T-helper 17 cell (primary cell): ENCODE results near the gene SYT2. TPM values are rescaled to one million over a fixed set of nuclear protein-coding genes. Genes with fewer than 3 reads are reported as not detected.
"Not testable (repeated sequence)": the region's sequence is repeated elsewhere in the genome, so short reads cannot be mapped to it uniquely, and the experiment has no call there.

Source experiments
- ATAC-seq: fragments of 150-1000 bp; cut with Tn5 transposase; 2 replicates; pipeline ENCODE4 v1.10.0; 2021; ENCODE audit warnings: mild to moderate bottlenecking, moderate library complexity
- DNase-seq, 3 donors: peaks; one replicate each; pipeline versions ENCODE4 v3.0.0 to v3.0.0-alpha.2; 2020 to 2021
- H3K9me3 ChIP-seq: one replicate; pipeline ENCODE4 v1.7.0; 2013; ENCODE audit warnings: low read length, mild to moderate bottlenecking; ENCODE audit not compliant: control insufficient read depth, poor library complexity, severe bottlenecking
- H3K27ac Mint-ChIP-seq: one replicate; pipeline ENCODE4 v1.8.0; 2022; ENCODE audit warnings: mild to moderate bottlenecking, moderate library complexity, mixed read lengths
- H3K27me3 Mint-ChIP-seq: one replicate; pipeline ENCODE4 v1.8.0; 2022; ENCODE audit warnings: mixed read lengths
- H3K36me3 Mint-ChIP-seq: one replicate; pipeline ENCODE4 v1.8.0; 2022; ENCODE audit warnings: low read depth, mixed read lengths
- H3K4me1 Mint-ChIP-seq: one replicate; pipeline ENCODE4 v1.8.0; 2022; ENCODE audit warnings: mild to moderate bottlenecking, mixed read lengths
- H3K4me3 Mint-ChIP-seq: one replicate; pipeline ENCODE4 v1.8.0; 2022; ENCODE audit warnings: mild to moderate bottlenecking, moderate library complexity, mixed read lengths
- total RNA-seq, 4 donors: library from RNA in 2 of 4; stranded (reverse) in 2 of 4; gene quantifications; one replicate each; pipeline ENCODE4 v1.2.3 and lab custom pipeline; 2022 to 2026

SYT2 gene
- total RNA-seq, 2 donors from 2014 or later = not detected

DNA sequence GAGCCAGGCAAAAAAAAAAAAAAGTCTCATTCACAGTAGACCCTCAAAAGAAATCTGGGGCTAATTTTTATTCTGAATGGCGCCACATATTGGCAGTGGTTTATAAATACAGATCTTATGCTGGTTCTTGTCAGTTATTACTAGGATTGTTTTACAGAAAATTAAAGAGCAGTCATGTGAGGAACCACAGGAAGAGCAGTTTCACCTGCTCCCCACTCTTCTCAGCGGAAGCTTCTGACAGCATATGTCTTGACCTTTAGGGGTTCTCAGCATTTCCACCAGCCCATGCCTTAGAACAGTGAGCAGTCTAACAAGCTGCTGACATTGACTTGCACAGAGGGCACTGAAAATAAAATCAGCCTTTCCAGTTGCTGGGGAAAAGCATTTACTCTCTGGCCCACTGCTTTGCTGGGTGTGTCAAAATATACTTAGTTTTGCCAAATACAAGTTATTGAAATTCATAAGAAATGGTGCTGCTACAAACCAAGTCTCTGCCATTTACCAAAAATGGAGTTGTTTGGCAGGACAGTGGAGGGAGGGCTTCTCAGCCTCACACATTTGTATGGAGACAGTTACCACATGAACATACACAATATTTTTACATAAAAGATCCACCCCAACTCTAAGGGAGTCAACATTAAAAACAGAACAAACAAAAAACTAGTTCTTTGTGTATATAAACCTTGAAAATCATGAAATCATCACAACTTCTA lies 144.2 kb downstream of the SYT2 start:
- Mint-ChIP-seq H3K27ac (no peak overlapping the region), H3K4me3 (no peak overlapping the region), H3K27me3 (no peaks in the 10 kb centered on the region), H3K4me1 (peaks cover 4% of the 10 kb centered on the region), H3K36me3 (peaks cover 13% of the 10 kb centered on the region)
- no peaks in the 10 kb centered on the region for H3K9me3 ChIP-seq
- DNase-seq (no peak), ATAC-seq (no peak)

DNA sequence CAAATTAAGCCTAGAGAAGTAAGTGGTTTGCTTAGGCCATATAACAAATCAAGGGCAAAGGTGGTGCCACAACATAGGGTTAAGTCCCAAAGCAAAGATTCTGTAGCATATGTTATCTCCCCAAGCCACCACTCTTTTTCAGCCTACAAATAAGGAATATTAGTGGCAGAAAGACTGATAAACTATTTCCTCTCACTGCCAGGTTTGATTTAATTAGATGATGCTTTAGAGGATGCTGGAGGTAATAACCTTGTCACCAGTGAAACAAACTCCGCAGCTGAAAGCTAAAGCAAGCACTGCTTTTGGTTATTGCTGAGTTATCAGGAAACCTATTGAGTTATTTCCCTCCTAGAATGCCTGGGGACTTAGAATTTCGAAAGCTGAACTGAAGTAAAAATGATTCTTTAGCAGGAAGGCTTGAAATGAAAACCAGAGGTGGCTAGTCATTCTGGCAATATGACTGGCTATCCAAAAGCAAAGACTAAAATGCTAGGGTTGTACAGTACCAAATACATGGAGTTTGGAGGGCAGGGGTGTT lies 145.2 kb downstream of the SYT2 start:
- no peaks in the 10 kb centered on the region for H3K27me3 Mint-ChIP-seq
- ATAC-seq (no peak), DNase-seq (no peak)
- no peak overlapping the region for H3K27ac Mint-ChIP-seq
- H3K9me3 ChIP-seq = no peaks in the 10 kb centered on the region
- peaks cover 4% of the 10 kb centered on the region for H3K4me1 Mint-ChIP-seq
- H3K36me3 Mint-ChIP-seq = peaks cover 13% of the 10 kb centered on the region
- no peak overlapping the region for H3K4me3 Mint-ChIP-seq

GRCh38 chr1:202563818-202564217 lies 146.4 kb downstream of the SYT2 start:
- DNase-seq (no peak), ATAC-seq (no peak)
- no peaks in the 10 kb centered on the region for H3K27me3 Mint-ChIP-seq
- H3K4me3 Mint-ChIP-seq = no peak overlapping the region
- H3K9me3 ChIP-seq = no peaks in the 10 kb centered on the region
- peaks cover 6% of the 10 kb centered on the region for H3K4me1 Mint-ChIP-seq
- H3K27ac Mint-ChIP-seq = no peak overlapping the region
- H3K36me3 Mint-ChIP-seq = peaks cover 10% of the 10 kb centered on the region

- H3K4me3 Mint-ChIP-seq = no peak overlapping the region
- H3K27me3 Mint-ChIP-seq = no peaks in the 10 kb centered on the region
- no peak overlapping the region for H3K27ac Mint-ChIP-seq
- no peaks in the 10 kb centered on the region for H3K9me3 ChIP-seq
- peaks cover 5% of the 10 kb centered on the region for H3K36me3 Mint-ChIP-seq
- H3K4me1 Mint-ChIP-seq = peaks cover 6% of the 10 kb centered on the region
- no peak for ATAC-seq
- DNase-seq = no peak
Observed at GRCh38 chr1:202562444-202563060, 147.7 kb downstream of the SYT2 start.

DNA sequence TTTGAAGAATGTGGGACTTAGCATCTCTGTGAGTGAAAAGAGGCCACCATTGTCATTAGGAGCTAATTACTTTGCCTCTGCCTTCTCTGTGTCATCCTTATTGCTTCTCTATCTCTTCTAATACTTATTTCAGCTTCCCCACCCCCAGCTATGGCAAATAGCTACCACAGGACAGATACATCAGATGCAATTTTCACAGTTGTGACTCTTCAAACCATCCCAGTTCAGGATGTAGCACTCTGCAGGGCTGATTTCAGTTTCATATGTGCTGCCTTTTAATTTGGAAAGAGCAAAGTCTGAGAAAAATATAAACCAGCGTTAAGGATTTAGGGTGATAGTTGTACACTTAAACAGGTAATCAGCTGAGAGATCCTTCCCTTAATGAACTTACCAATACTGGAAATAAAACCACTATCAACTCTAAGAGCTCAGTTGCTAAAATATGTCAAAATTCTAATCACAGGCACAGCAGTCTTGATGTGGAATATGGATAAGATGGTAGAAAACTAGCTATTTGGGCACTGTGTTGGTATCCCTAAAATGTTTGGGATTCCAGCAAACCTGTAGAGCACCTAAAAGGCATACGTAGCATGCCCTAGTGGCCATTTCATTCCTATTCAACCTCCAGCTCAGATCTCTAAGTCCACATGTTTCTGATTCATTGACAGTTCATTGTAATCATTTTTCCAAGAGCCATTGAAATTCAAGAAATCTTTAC lies 148.4 kb downstream of the SYT2 start:
- no peak overlapping the region for H3K27ac Mint-ChIP-seq
- H3K36me3 Mint-ChIP-seq = peaks cover 3% of the 10 kb centered on the region
- DNase-seq (no peak), ATAC-seq (no peak)
- H3K4me3 Mint-ChIP-seq = no peak overlapping the region
- H3K27me3 Mint-ChIP-seq = no peaks in the 10 kb centered on the region
- H3K9me3 ChIP-seq = no peaks in the 10 kb centered on the region
- H3K4me1 Mint-ChIP-seq = peaks cover 4% of the 10 kb centered on the region

GRCh38 chr1:202561240-202561639 lies 149.0 kb downstream of the SYT2 start:
- Mint-ChIP-seq H3K36me3 (peaks cover 6% of the 10 kb centered on the region), H3K4me1 (peaks cover 4% of the 10 kb centered on the region), H3K27me3 (no peaks in the 10 kb centered on the region), H3K4me3 (no peak overlapping the region), H3K27ac (no peak overlapping the region)
- ATAC-seq (no peak), DNase-seq (no peak)
- no peaks in the 10 kb centered on the region for H3K9me3 ChIP-seq

- H3K36me3 Mint-ChIP-seq, H3K27me3 Mint-ChIP-seq, H3K27ac Mint-ChIP-seq, ATAC-seq, H3K9me3 ChIP-seq, H3K4me3 Mint-ChIP-seq, DNase-seq, H3K4me1 Mint-ChIP-seq: not testable (repeated sequence)
Observed at GRCh38 chr1:202557662-202558061, 152.6 kb downstream of the SYT2 start.

DNA sequence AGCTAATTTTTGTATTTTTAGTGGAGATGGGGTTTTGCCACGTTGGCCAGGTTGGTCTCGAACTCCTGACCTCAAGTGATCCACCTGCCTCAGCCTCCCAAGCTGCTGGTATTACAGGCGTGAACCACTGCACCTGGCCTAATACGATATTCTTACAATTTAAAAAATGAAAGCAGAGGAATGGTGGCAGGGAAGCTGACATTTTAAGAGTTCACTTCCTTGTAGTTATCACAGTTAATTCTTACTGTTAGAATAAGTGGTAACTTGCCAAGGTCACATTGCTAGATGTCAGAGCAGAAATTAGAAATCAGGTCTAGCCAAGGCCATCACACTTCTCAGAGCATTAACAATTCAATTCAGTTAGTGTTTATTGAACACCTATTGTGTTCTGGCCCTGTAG lies 154.2 kb downstream of the SYT2 start:
- not testable (repeated sequence) for H3K27me3 Mint-ChIP-seq, H3K36me3 Mint-ChIP-seq, H3K4me3 Mint-ChIP-seq, H3K9me3 ChIP-seq, H3K4me1 Mint-ChIP-seq, DNase-seq, H3K27ac Mint-ChIP-seq, ATAC-seq

DNA sequence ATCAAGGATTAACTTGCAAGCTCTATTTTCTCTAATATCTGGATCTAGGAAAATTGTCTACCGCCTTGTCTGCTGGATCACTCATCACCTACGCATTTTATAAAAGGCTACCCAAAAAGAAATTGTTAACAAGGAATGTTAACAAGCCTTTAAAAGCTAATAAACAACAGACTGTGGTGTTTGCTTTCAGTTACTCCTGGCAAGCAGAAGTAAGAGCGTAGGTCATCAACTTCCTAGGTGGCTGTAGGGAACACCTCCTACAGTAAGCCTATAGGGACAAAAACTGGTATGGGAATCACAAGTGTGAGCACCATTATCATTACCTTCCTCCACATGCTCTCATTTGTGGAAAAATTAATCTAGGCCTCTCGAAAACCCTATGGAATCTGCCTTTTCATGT lies 155.6 kb downstream of the SYT2 start:
- not testable (repeated sequence) for H3K4me3 Mint-ChIP-seq, ATAC-seq, H3K36me3 Mint-ChIP-seq, H3K27me3 Mint-ChIP-seq, DNase-seq, H3K27ac Mint-ChIP-seq, H3K4me1 Mint-ChIP-seq, H3K9me3 ChIP-seq

- no peak for ATAC-seq
- H3K36me3 Mint-ChIP-seq = peaks cover 6% of the 10 kb centered on the region
- DNase-seq = no peak
Observed at GRCh38 chr1:202553560-202554038, 156.7 kb downstream of the SYT2 start.

GRCh38 chr1:202553078-202553477 lies 157.2 kb downstream of the SYT2 start:
- not testable (repeated sequence) for H3K27ac Mint-ChIP-seq, DNase-seq, H3K4me1 Mint-ChIP-seq, H3K36me3 Mint-ChIP-seq, H3K9me3 ChIP-seq, H3K4me3 Mint-ChIP-seq, H3K27me3 Mint-ChIP-seq, ATAC-seq

More at GRCh38 chr1:202553560-202554038, 156.7 kb downstream of the SYT2 start:
- H3K27me3 Mint-ChIP-seq = no peaks in the 10 kb centered on the region
- H3K9me3 ChIP-seq = no peaks in the 10 kb centered on the region
- H3K4me1 Mint-ChIP-seq = peaks cover 6% of the 10 kb centered on the region
- H3K27ac Mint-ChIP-seq = no peak overlapping the region
- H3K4me3 Mint-ChIP-seq = no peak overlapping the region

- ATAC-seq, H3K27me3 Mint-ChIP-seq, H3K4me1 Mint-ChIP-seq, H3K9me3 ChIP-seq, H3K27ac Mint-ChIP-seq, H3K36me3 Mint-ChIP-seq, DNase-seq, H3K4me3 Mint-ChIP-seq: not testable (repeated sequence)
Observed at GRCh38 chr1:202552615-202553014, 157.6 kb downstream of the SYT2 start.

- no peak overlapping the region for H3K4me3 Mint-ChIP-seq
- DNase-seq (no peak), ATAC-seq (no peak)
- peaks cover 6% of the 10 kb centered on the region for H3K36me3 Mint-ChIP-seq
- no peaks in the 10 kb centered on the region for H3K27me3 Mint-ChIP-seq
- no peaks in the 10 kb centered on the region for H3K9me3 ChIP-seq
- H3K27ac Mint-ChIP-seq = no peak overlapping the region
- H3K4me1 Mint-ChIP-seq = peaks cover 7% of the 10 kb centered on the region
Observed at GRCh38 chr1:202551683-202552082, 158.6 kb downstream of the SYT2 start.
